ENCODE results near the gene CNTNAP5. TPM values are rescaled to one million over a fixed set of nuclear protein-coding genes. Genes with fewer than 3 reads are reported as not detected.

Gene CNTNAP5
- total RNA-seq, 2 donors from 2014 or later = not detected

- Histone ChIP-seq H3K4me1 (ENCODE audit: control insufficient read depth in 1 of 2, low read depth in 2 of 2) (no peaks in the 10 kb centered on the region), H3K36me3 (no peaks in the 10 kb centered on the region), H3K27me3 (replicated peaks; ENCODE audit: insufficient read depth) (no peaks in the 10 kb centered on the region), H3K27ac (no peak overlapping the region), H3K4me3 (no peak overlapping the region), H3K9me3 (no peaks in the 10 kb centered on the region)
- no peak for DNase-seq (ENCODE audit: low spot score)
- ATAC-seq (ENCODE audit: insufficient number of reproducible peaks, low FRiP score, low read depth) = no peak
- no peak for TF ChIP-seq CTCF (IDR thresholded peaks at IDR 0.05)
Observed at GRCh38 chr2:124894199-124894598, 869.1 kb downstream of the CNTNAP5 start.

DNA sequence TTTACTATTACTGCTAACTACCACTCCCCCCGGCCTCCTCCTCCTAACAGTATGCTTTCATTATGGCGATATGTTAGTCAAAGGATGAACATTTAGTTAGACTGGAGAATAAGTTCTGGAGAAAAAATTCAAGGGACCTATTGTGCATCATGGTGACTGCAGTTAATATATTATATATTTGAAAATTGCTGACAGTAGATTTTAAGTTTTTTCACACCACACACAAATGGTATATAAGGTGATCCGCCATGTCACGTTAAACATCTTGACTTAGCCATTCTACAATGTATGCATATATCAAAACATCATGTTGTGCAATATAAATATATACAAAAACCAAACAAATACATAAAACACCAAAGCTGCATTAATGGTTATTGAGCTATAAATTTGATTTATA is 873.7 kb downstream of the CNTNAP5 start:
- H3K36me3 ChIP-seq = no peaks in the 10 kb centered on the region
- H3K9me3 ChIP-seq = no peaks in the 10 kb centered on the region
- no peak for ATAC-seq (ENCODE audit: insufficient number of reproducible peaks, low FRiP score, low read depth)
- no peak for DNase-seq (ENCODE audit: low spot score)
- H3K27ac ChIP-seq = no peak overlapping the region
- H3K27me3 ChIP-seq (replicated peaks; ENCODE audit: insufficient read depth) = no peaks in the 10 kb centered on the region
- no peaks in the 10 kb centered on the region for H3K4me1 ChIP-seq (ENCODE audit: control insufficient read depth in 1 of 2, low read depth in 2 of 2)
- no peak overlapping the region for H3K4me3 ChIP-seq
- TF ChIP-seq CTCF (IDR thresholded peaks at IDR 0.05) = no peak

DNA sequence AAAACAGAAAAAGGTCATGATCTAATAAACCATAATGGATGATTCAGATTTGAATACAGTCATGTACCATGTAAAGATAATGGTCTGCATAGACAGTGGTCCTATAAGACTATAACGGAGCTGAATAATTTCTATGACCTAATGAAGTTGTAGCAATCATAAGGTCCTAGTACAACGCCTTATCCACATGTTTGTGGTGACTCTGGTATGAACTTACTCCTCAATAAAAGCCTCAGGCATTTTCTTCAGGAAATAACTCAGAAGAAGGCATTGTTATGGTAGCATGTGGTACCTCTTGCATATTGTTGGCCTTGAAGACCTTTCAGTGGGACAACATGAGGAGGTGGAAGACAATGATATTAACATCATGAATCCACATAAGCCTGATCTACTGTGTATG is 883.3 kb downstream of the CNTNAP5 start:
- no peak for TF ChIP-seq CTCF (IDR thresholded peaks at IDR 0.05)
- H3K27ac ChIP-seq = no peak overlapping the region
- DNase-seq (ENCODE audit: low spot score) (no peak), ATAC-seq (ENCODE audit: insufficient number of reproducible peaks, low FRiP score, low read depth) (no peak)
- H3K27me3 ChIP-seq (replicated peaks; ENCODE audit: insufficient read depth) = no peaks in the 10 kb centered on the region
- H3K4me1 ChIP-seq (ENCODE audit: control insufficient read depth in 1 of 2, low read depth in 2 of 2) = no peaks in the 10 kb centered on the region
- H3K36me3 ChIP-seq = no peaks in the 10 kb centered on the region
- no peaks in the 10 kb centered on the region for H3K9me3 ChIP-seq
- H3K4me3 ChIP-seq = no peak overlapping the region

DNA sequence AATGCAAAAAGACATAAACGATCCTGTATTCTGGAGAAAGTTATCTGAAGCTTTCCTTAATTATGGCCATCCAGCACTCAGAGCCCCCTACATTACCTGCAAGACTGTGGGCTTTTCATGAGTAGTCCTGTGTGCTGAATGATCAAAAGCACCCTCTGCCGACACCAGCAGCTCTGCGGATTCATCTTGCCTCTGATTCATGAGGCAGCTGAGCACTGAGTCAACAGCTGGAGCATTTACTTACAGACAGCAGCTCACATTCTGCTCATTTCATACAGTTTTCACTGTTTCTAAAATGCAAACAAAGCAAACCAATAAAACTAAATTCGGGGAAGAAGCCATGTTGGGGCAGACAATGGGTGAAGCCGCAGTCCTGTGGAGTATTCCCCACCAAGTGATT is 886.5 kb downstream of the CNTNAP5 start:
- no peak for ATAC-seq (ENCODE audit: insufficient number of reproducible peaks, low FRiP score, low read depth)
- H3K4me1 ChIP-seq (ENCODE audit: control insufficient read depth in 1 of 2, low read depth in 2 of 2) = no peaks in the 10 kb centered on the region
- no peak for TF ChIP-seq CTCF (IDR thresholded peaks at IDR 0.05)

DNA sequence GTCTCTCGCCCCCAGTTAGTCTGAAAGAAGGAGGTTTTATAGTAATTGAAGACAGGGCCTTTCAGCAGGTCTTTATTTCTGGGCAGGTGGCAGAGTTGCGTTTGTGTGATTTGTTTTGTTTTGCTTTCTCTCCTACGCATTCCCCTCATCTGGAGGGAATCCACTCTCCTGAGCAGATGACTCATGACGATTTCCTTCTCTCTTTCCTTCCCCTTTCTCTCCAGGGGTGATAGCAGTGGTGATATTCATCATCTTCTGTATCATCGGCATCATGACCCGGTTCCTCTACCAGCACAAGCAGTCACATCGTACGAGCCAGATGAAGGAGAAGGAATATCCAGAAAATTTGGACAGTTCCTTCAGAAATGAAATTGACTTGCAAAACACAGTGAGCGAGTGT is 888.8 kb downstream of the CNTNAP5 start:
- no peaks in the 10 kb centered on the region for H3K36me3 ChIP-seq
- no peak for DNase-seq (ENCODE audit: low spot score)
- TF ChIP-seq CTCF (IDR thresholded peaks at IDR 0.05) = no peak
- H3K27ac ChIP-seq = no peak overlapping the region
- H3K9me3 ChIP-seq = no peaks in the 10 kb centered on the region
- no peak for ATAC-seq (ENCODE audit: insufficient number of reproducible peaks, low FRiP score, low read depth)
- no peak overlapping the region for H3K4me3 ChIP-seq
- no peaks in the 10 kb centered on the region for H3K27me3 ChIP-seq (replicated peaks; ENCODE audit: insufficient read depth)
- no peaks in the 10 kb centered on the region for H3K4me1 ChIP-seq (ENCODE audit: control insufficient read depth in 1 of 2, low read depth in 2 of 2)

More for the DNA sequence above, 886.5 kb downstream of the CNTNAP5 start:
- H3K4me3 ChIP-seq = no peak overlapping the region
- H3K27ac ChIP-seq = no peak overlapping the region
- H3K9me3 ChIP-seq = no peaks in the 10 kb centered on the region
- H3K36me3 ChIP-seq = no peaks in the 10 kb centered on the region
- no peak for DNase-seq (ENCODE audit: low spot score)
- H3K27me3 ChIP-seq (replicated peaks; ENCODE audit: insufficient read depth) = no peaks in the 10 kb centered on the region
